Erythroblast (primary cell): Measurements from ENCODE around the gene RPA1.

Experiments used
- DNase-seq, 2 experiments: peaks; one replicate each; lab custom pipeline; 2025; lab: John Stamatoyannopoulos, UW
- GATA1 ChIP-seq: IDR thresholded peaks from 2 replicates; pipeline ENCODE4 v1.6.1; 2011; ENCODE audit warnings: low read depth, mild to moderate bottlenecking, control low read depth, low read length, moderate library complexity
- POLR2A ChIP-seq: IDR thresholded peaks from 2 replicates; pipeline ENCODE4 v1.6.1; 2011; ENCODE audit warnings: mild to moderate bottlenecking, low read length

Gene RPA1

DNA sequence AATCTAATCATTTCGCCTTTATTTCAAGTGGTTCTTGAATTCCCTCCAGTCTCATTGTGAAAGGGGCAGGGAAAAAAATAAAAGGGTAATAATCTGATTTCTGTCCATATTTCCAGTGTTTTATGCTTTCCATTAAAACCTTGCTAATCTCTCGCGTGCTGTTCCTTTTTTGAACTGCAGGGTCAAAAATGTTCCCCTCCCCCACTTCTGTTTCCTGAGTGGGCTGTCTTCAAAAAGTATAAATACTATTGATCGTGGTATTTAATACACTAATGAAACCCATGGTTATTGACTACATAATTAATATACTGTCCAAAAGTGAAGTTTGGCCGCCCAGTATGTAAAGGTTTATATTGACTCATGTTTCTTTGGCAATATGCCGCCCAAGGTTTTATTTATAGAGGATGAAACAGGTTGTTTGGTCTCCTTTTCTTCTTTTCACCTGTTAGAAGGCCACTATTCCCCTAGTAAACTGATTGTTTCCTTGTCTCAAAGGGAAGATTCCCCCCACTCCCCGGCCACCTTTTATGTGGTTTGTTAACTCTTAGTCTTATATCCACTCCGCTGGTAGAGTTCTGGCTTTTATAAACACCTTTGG, 69.7 kb downstream of the RPA1 start:
- no peak for TF ChIP-seq POLR2A
- TF ChIP-seq GATA1: no peak
- DNase-seq: peak in 1 of 2 experiments; percentile 9

GRCh38 chr17:1904273-1905182, 74.7 kb downstream of the RPA1 start:
- TF ChIP-seq POLR2A (no peak), GATA1 (no peak)
- DNase-seq: no peak

GRCh38 chr17:1905190-1905913, 75.5 kb downstream of the RPA1 start:
- no peak for DNase-seq
- no peak for TF ChIP-seq POLR2A
- TF ChIP-seq GATA1: no peak

DNA sequence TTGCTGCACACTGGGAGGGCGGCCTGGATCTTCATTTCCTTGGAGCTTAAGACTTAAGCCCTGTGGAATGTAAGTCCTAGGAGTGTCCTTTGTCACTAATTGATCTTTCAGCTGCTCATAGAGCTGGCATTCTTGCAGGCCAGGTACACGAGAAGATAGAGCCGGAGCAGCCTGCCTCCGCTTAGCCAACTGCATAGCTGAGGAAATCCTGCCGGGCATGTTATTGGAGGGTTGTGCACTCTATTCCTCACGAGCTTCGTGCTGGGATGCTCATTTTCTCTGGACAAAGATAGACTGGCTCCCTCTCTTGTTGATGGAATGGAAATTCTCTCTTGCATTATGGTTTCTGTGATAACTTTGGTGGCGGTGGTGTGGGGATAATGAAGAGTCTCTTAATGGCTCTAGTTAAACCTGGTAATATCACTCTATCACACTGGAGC, 76.9 kb downstream of the RPA1 start:
- TF ChIP-seq GATA1 (no peak), POLR2A (no peak)
- no peak for DNase-seq

GRCh38 chr17:1907216-1907631, 77.4 kb downstream of the RPA1 start:
- TF ChIP-seq POLR2A (no peak), GATA1 (no peak)
- DNase-seq: no peak

- DNase-seq: peak in 1 of 2 experiments; percentile 19
- TF ChIP-seq GATA1 (no peak), POLR2A (no peak)
Measured at GRCh38 chr17:1907909-1908698, 78.3 kb downstream of the RPA1 start.

- TF ChIP-seq POLR2A: no peak
- TF ChIP-seq GATA1: no peak
- peak; percentile 48 to 50 for DNase-seq
Measured at GRCh38 chr17:1908699-1909309, 79.0 kb downstream of the RPA1 start.

DNA sequence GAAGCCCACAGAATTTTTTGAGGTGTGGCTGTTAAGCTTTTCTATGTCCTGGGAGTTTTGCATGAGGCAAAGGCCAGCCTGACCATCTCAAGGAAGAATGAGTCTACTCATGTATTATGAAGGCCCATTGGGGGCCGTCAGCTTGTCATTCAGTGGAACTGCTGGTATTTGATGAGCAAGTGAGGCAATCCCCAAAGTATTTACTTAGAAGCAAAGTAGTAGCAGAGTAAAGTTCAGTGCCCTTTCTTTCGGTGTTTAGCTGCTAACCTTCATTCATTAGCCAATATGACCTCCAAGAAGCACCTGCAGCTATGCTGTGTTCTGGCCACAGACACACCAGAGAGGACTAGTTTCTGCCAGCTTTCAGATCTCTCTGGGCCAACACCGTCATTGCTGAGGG, 80.2 kb downstream of the RPA1 start:
- DNase-seq: no peak
- TF ChIP-seq POLR2A (no peak), GATA1 (no peak)

- TF ChIP-seq POLR2A (no peak), GATA1 (no peak)
Measured at GRCh38 chr17:1912146-1912545, 82.3 kb downstream of the RPA1 start.

DNA sequence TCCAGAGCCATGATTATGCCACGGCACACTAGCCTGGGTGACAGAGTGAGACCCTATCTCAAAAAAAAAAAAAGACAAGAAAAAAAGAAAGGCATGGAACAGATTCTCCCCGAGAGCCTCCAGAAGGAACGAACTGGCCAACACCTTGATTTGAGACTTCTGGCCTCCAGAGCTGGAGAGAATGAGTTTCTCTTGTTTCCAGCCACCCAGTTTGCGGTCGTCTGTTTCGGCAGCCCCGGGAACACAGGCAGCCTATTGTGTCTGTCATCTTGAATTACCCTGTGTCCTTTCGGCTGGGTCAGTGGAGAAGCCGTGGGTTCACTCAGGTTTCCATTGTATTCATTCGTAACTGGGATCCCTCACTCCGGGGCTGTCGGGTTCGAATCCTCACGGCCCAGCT, 83.9 kb downstream of the RPA1 start:
- no peak for TF ChIP-seq GATA1
- no peak for TF ChIP-seq POLR2A
- no peak for DNase-seq

More at GRCh38 chr17:1912146-1912545, 82.3 kb downstream of the RPA1 start:
- no peak for DNase-seq

GRCh38 chr17:1914661-1915083, 84.9 kb downstream of the RPA1 start:
- no peak for TF ChIP-seq POLR2A
- TF ChIP-seq GATA1: no peak
- no peak for DNase-seq

- TF ChIP-seq POLR2A (no peak), GATA1 (no peak)
- no peak for DNase-seq
Measured at GRCh38 chr17:1915889-1916288, 86.1 kb downstream of the RPA1 start.

DNA sequence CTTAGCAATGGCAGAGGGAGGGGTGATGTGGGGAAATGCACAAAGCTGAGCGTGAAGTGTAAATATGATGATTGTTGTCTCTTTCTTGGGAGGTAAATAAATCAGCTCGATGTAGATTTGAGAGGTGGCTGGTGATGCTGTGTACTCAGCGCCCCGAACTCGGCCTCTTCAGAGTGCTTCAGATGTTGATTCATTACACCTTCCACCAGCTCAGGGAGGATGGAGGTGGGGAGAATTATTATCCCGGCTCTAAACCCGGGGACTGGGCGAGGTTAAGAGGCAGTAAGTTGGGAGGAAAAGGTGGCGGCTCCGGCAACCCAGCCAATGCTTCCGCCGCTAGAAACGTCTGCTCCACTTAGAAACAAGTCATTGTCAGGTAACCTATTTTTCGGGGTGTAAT, 86.5 kb downstream of the RPA1 start:
- TF ChIP-seq POLR2A (no peak), GATA1 (no peak)
- no peak for DNase-seq
